ENCODE measurements around the gene PCLO.

The PCLO gene

GRCh38 chr7:82745820-82746219 is 416.9 kb downstream of the PCLO start:
- no peak for FAIRE-seq
- TF ChIP-seq POLR2A (IDR thresholded peaks at IDR 0.05; ENCODE audit: low read depth, low read length): no peak
- no peak for TF ChIP-seq POLR2AphosphoS5 (IDR thresholded peaks at IDR 0.05; ENCODE audit: low read depth, low read length)
- TF ChIP-seq TAF1 (IDR thresholded peaks at IDR 0.05; ENCODE audit: borderline replicate concordance, low read depth, low read length): no peak

GRCh38 chr7:82745117-82745516 is 417.6 kb downstream of the PCLO start:
- FAIRE-seq (no peak), DNase-seq (ENCODE audit: insufficient read length) (no peak)
- TF ChIP-seq POLR2AphosphoS5 (IDR thresholded peaks at IDR 0.05; ENCODE audit: low read depth, low read length): no peak
- TF ChIP-seq TAF1 (IDR thresholded peaks at IDR 0.05; ENCODE audit: borderline replicate concordance, low read depth, low read length): no peak
- no peak for TF ChIP-seq POLR2A (IDR thresholded peaks at IDR 0.05; ENCODE audit: low read depth, low read length)

More at GRCh38 chr7:82745820-82746219, 416.9 kb downstream of the PCLO start:
- no peak for DNase-seq (ENCODE audit: insufficient read length)

GRCh38 chr7:82742163-82742562 is 420.5 kb downstream of the PCLO start:
- TF ChIP-seq POLR2AphosphoS5 (IDR thresholded peaks at IDR 0.05; ENCODE audit: low read depth, low read length): no peak
- no peak for TF ChIP-seq TAF1 (IDR thresholded peaks at IDR 0.05; ENCODE audit: borderline replicate concordance, low read depth, low read length)
- no peak for TF ChIP-seq POLR2A (IDR thresholded peaks at IDR 0.05; ENCODE audit: low read depth, low read length)
- DNase-seq (ENCODE audit: insufficient read length): no peak
- FAIRE-seq: no peak

- FAIRE-seq (no peak), DNase-seq (ENCODE audit: insufficient read length) (no peak)
These were observed 421.2 kb downstream of the PCLO start for GRCh38 chr7:82741493-82741892.

GRCh38 chr7:82740246-82740848 is 422.3 kb downstream of the PCLO start:
- DNase-seq (ENCODE audit: insufficient read length) (no peak), FAIRE-seq (no peak)
- TF ChIP-seq POLR2A (IDR thresholded peaks at IDR 0.05; ENCODE audit: low read depth, low read length) (no peak), POLR2AphosphoS5 (IDR thresholded peaks at IDR 0.05; ENCODE audit: low read depth, low read length) (no peak), TAF1 (IDR thresholded peaks at IDR 0.05; ENCODE audit: borderline replicate concordance, low read depth, low read length) (no peak)

More at GRCh38 chr7:82741493-82741892, 421.2 kb downstream of the PCLO start:
- TF ChIP-seq POLR2AphosphoS5 (IDR thresholded peaks at IDR 0.05; ENCODE audit: low read depth, low read length) (no peak), POLR2A (IDR thresholded peaks at IDR 0.05; ENCODE audit: low read depth, low read length) (no peak), TAF1 (IDR thresholded peaks at IDR 0.05; ENCODE audit: borderline replicate concordance, low read depth, low read length) (no peak)

GRCh38 chr7:82736633-82737032 is 426.1 kb downstream of the PCLO start:
- TF ChIP-seq POLR2AphosphoS5 (IDR thresholded peaks at IDR 0.05; ENCODE audit: low read depth, low read length) (no peak), TAF1 (IDR thresholded peaks at IDR 0.05; ENCODE audit: borderline replicate concordance, low read depth, low read length) (no peak), POLR2A (IDR thresholded peaks at IDR 0.05; ENCODE audit: low read depth, low read length) (no peak)
- FAIRE-seq: no peak
- no peak for DNase-seq (ENCODE audit: insufficient read length)

- no peak for FAIRE-seq
- no peak for DNase-seq (ENCODE audit: insufficient read length)
- TF ChIP-seq POLR2AphosphoS5 (IDR thresholded peaks at IDR 0.05; ENCODE audit: low read depth, low read length): no peak
- no peak for TF ChIP-seq TAF1 (IDR thresholded peaks at IDR 0.05; ENCODE audit: borderline replicate concordance, low read depth, low read length)
These were observed 430.0 kb downstream of the PCLO start for GRCh38 chr7:82732677-82733076.

GRCh38 chr7:82729172-82730030 is 433.3 kb downstream of the PCLO start:
- FAIRE-seq: no peak
- TF ChIP-seq POLR2AphosphoS5 (IDR thresholded peaks at IDR 0.05; ENCODE audit: low read depth, low read length): no peak
- no peak for TF ChIP-seq TAF1 (IDR thresholded peaks at IDR 0.05; ENCODE audit: borderline replicate concordance, low read depth, low read length)
- TF ChIP-seq POLR2A (IDR thresholded peaks at IDR 0.05; ENCODE audit: low read depth, low read length): no peak
- no peak for DNase-seq (ENCODE audit: insufficient read length)

- DNase-seq (ENCODE audit: insufficient read length) (no peak), FAIRE-seq (peak; percentile 86)
- TF ChIP-seq POLR2AphosphoS5 (IDR thresholded peaks at IDR 0.05; ENCODE audit: low read depth, low read length): no peak
- no peak for TF ChIP-seq TAF1 (IDR thresholded peaks at IDR 0.05; ENCODE audit: borderline replicate concordance, low read depth, low read length)
- no peak for TF ChIP-seq POLR2A (IDR thresholded peaks at IDR 0.05; ENCODE audit: low read depth, low read length)
These were observed 436.5 kb downstream of the PCLO start for GRCh38 chr7:82726038-82726800.

- TF ChIP-seq TAF1 (IDR thresholded peaks at IDR 0.05; ENCODE audit: borderline replicate concordance, low read depth, low read length) (no peak), POLR2AphosphoS5 (IDR thresholded peaks at IDR 0.05; ENCODE audit: low read depth, low read length) (no peak), POLR2A (IDR thresholded peaks at IDR 0.05; ENCODE audit: low read depth, low read length) (no peak)
- FAIRE-seq (no peak), DNase-seq (ENCODE audit: insufficient read length) (no peak)
These were observed 439.3 kb downstream of the PCLO start for GRCh38 chr7:82723411-82723810.

GRCh38 chr7:82722946-82723345 is 439.7 kb downstream of the PCLO start:
- no peak for DNase-seq (ENCODE audit: insufficient read length)
- peak; percentile 85 for FAIRE-seq

More at GRCh38 chr7:82722946-82723345, 439.7 kb downstream of the PCLO start:
- no peak for TF ChIP-seq POLR2AphosphoS5 (IDR thresholded peaks at IDR 0.05; ENCODE audit: low read depth, low read length)
- TF ChIP-seq TAF1 (IDR thresholded peaks at IDR 0.05; ENCODE audit: borderline replicate concordance, low read depth, low read length): no peak
- TF ChIP-seq POLR2A (IDR thresholded peaks at IDR 0.05; ENCODE audit: low read depth, low read length): no peak
